GM13977 (cell line): ENCODE data around the gene ZFC3H1.

Experiments
- DNase-seq: peaks from one replicate; pipeline ENCODE4 v3.0.0; 2012; ENCODE audit warnings: low spot score
- CTCF ChIP-seq: IDR thresholded peaks from 2 replicates; pipeline ENCODE4 v1.5.1; 2012; ENCODE audit warnings: mild to moderate bottlenecking, control low read depth; ENCODE audit not compliant: insufficient read depth; ENCODE audit errors: extremely low read depth, missing control alignments
- in situ Hi-C: fragments of 300-500 bp; cut with MboI; formaldehyde crosslinking; loops from one replicate; pipeline ENCODE4 v1.12.0; 2022; ENCODE audit warnings: low sequenced_read_pairs, low pct_unique_long_range_greater_than_20kb, mixed read lengths, inconsistent platforms; ENCODE audit not compliant: unreplicated experiment

Gene ZFC3H1

GRCh38 chr12:71594214-71594948 is 69.3 kb downstream of the ZFC3H1 start:
- DNase-seq, result no peak
- in situ Hi-C loops, result no loop called here
- no peak for TF ChIP-seq CTCF

- in situ Hi-C loops, result no loop called here
- no peak for DNase-seq
- no peak for TF ChIP-seq CTCF
These were observed 70.8 kb downstream of the ZFC3H1 start for GRCh38 chr12:71592841-71593240.

- in situ Hi-C loops, result no loop called here
- DNase-seq, result no peak
- TF ChIP-seq CTCF, result no peak
These were observed 72.0 kb downstream of the ZFC3H1 start for GRCh38 chr12:71591601-71592000.

GRCh38 chr12:71589478-71589881 is 74.2 kb downstream of the ZFC3H1 start:
- no peak for TF ChIP-seq CTCF
- in situ Hi-C loops, result no loop called here
- no peak for DNase-seq

- TF ChIP-seq CTCF, result no peak
- in situ Hi-C loops, result no loop called here
These were observed 76.6 kb downstream of the ZFC3H1 start for GRCh38 chr12:71587012-71587411.

GRCh38 chr12:71585218-71585617 is 78.4 kb downstream of the ZFC3H1 start:
- no peak for TF ChIP-seq CTCF

More at GRCh38 chr12:71587012-71587411, 76.6 kb downstream of the ZFC3H1 start:
- no peak for DNase-seq

GRCh38 chr12:71584356-71584755 is 79.3 kb downstream of the ZFC3H1 start:
- in situ Hi-C loops, result no loop called here
- TF ChIP-seq CTCF, result no peak
- DNase-seq, result no peak

More at GRCh38 chr12:71585218-71585617, 78.4 kb downstream of the ZFC3H1 start:
- in situ Hi-C loops, result no loop called here
- no peak for DNase-seq
